Esophagus mucosa (tissue), 1 donor: ENCODE results near the gene TPK1. TPM values are rescaled to one million over a fixed set of nuclear protein-coding genes. Genes with fewer than 3 reads are reported as not detected.

Experiments used
- ATAC-seq: fragments of 200-7000 bp; cut with Tn5 transposase; one replicate; pipeline ENCODE4 v1.9.1; 2020
- total RNA-seq: library from RNA; stranded (reverse); gene quantifications from one replicate; pipeline ENCODE4 v1.2.4, GENCODE V29; 2023
- donor health status: DM: yes; HTN: yes; CAD: no.

The TPK1 gene
- total RNA-seq, result 2.0 TPM

DNA sequence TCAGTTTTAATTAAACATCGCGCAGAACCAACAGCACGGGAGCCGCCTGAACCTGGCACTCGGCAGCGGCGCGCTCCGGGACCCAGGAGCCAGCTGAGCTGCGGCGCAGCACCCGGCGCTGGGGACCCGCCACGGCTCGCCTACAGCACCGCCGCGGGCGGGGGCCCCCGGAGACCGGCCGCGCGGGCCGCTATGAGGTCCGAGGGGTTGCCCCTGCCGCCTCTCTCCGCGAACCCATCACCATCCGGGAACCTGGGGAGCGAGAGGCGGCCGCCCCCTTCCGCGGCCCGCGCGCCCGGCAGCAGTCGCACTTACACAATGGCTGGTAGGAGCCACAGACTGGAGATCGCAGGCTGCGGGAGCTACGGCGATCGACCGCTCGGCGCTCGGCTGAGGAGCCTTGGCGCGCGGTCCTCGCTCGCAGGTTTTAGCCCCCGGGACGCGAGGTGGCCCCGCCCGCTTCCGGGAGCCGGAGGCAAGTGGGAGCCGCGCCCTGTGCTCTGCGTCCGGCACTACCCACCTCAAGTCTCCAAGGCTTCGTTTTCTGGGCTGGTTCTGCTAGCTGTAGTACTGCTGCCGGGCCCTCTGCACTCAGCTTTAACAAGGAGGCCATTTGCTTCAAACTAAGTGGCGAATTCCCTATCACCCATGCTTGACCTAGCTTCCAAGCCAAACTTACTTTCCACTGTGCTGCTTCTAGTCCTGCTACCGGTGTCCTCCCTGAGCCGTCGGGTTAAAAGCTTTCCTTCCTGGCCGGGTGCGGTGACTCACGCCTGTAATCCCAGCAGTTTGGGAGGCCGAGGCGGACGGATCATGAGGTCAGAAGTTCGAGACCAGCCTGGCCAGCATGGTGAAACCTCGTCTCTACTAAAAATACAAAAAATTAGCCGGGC lies at the start of gene TPK1:
TPK1 (minus strand) TSS at position 402 of the 893 bp plus-strand sequence. CDS start 451 bp downstream, outside the sequence.
- peak; percentile 98 for ATAC-seq

DNA sequence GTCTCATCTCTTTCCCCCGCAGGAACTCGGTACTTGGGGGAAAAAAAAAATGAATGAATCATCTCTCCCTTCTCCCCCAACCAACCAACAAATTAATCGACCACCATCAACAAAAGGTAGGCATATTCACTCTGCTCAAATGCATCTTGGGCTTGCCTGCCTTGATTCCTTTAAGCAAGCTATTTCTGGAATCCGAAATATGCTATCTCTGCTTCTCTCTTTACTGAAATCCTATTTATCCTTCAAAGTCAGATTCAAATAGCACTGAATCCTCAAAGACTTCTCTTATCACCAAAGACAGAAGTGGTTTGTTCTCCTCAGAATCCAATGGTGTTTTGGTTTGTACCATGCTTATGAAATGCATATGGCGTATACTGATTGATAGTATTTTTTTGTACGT lies 49.6 kb upstream of the TPK1 start:
- ATAC-seq, result no peak

DNA sequence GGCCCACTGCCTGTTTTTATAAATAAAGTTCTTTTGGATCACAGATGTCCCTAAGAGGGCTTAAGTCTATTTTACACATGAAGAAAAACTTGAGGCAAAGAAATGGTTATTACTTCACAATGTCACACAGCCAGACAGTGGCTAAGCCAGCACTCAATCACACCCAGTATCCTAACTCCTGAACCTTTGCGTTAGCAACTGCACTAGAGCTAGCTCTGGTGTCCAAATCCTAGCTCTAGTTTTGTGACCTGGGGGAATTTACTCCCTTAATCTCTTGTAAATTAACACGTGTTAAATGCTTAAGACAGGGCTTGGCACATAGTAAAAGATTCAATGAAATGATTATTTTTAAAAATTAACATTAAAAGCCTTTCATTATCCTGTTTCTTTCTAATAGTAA lies 49.0 kb upstream of the TPK1 start:
- ATAC-seq, result no peak

DNA sequence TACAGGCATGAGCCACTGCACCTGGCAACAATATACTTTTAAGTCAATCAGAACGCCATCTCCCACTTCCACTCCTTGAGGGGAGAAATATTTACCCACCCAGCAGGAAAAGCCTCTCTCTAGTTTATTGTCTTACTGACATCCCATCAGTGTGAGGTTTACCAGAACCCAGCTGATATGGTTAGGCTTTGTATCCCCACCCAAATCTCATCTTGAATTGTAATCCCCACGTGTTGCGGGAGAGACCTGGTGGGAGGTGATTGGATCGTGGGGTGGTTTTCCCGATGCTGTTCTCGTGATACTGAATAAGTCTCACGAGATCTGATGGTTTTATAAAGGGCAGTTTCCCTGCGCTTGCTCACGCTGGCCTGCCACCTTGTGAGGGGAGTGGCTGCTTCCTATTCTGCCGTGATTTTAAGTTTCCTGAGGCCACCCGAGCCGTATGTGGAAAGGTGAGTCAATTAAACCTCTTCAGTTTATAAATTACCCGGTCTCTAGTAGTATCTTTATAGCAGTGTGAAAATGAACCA lies 37.5 kb upstream of the TPK1 start:
- ATAC-seq, result no peak

DNA sequence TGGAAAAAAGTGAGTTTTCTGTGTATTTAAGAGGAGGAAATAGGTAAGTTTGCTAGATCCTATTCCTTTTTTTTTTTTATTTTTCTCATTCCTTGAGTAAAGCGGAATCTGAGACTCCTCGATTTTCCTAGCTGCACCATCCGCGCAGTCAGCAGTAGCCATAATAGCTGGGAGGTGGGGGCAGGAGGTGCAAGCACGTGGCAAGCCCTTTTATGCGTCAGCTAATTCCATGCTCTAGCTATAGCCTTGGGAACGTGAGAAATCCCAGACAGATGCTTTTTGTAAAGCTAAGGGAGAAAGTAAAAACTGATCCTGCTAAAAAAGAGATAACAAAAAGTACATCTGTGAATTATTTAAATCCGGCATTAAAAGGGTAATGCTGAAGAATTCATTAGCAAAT lies 33.2 kb upstream of the TPK1 start:
- ATAC-seq, result no peak

DNA sequence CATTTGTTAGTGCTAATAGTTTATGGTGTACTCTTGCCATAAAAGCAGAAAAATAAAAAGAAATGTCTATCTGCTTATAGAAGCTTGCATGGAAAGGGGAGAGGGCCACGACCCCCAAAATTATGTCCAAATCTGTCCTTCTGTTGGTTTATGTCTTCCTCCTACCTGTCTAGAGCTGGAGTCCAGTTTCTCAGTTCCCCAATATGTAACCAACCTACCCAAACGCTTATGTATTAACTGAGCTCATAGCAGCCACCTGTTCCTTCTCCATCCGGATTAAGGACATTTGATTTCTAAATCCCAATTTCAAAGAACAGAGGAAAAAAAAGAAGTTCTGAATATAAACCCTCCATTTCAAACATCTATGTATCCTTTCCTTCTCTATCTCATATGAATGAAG lies 30.3 kb upstream of the TPK1 start:
- no peak for ATAC-seq

DNA sequence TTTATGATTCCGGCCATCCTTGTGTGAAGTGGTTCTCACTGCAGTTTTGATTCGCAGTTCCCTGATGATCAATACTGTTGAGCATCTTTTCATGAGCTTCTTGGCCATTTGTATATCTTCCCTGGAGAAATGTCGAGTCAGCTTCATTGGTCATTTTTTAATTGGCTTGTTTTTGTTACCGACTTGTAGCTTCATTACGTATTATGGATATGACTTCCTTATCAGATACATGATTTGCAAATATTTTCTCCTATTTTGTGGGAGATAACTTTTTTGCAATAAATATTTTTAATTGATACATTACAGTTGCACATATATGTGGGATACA lies 27.4 kb upstream of the TPK1 start:
- no peak for ATAC-seq

DNA sequence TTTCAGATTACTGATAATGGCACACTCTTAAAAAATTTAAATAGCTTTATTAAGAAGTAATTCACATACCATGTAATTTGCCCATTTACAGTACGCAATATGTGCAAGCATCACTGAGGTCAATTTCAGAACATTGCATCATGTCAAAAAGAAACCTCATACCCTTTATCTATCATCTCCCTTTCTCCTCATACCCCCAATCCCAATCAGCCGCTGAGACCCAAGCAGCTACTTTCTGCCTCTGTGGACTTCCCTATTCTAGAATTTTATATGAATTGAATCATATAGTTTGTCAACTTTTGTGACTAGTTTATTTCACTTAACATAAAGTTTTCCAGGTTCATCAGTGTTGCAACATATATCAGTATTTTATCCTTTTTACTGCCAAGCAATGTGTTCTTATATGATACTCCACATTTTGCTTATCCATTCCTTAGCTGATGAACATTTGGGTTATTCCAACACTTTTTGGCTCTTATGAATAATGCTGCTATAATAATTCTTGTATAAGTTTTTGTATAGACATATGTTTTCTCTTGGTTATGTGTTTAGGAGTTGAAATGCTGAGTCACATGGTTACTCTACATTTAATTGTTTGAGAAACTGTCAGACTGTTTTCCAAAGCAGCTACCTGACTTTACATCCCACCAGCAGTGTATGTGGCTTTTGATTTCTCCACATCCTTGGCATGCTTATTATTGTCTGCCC lies 26.9 kb upstream of the TPK1 start:
- ATAC-seq, result no peak

DNA sequence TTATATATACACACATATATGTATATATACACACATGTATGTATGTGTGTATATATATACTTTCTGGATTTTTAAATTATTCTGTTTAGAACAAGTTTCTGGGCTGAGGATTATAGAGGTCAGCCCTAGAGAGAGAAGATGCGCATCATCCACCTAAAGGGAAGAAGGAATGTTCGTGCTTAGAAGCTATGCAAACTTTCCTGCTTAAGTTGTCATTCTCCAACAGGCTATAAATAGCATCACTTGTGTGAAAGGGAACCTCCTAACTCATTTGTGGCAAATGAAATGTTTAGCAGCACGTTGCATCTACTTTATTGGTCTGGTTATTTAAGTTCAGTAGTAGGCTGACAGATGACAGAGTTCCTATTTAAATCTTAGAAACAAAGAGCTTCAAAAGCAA lies 23.9 kb upstream of the TPK1 start:
- ATAC-seq, result no peak

DNA sequence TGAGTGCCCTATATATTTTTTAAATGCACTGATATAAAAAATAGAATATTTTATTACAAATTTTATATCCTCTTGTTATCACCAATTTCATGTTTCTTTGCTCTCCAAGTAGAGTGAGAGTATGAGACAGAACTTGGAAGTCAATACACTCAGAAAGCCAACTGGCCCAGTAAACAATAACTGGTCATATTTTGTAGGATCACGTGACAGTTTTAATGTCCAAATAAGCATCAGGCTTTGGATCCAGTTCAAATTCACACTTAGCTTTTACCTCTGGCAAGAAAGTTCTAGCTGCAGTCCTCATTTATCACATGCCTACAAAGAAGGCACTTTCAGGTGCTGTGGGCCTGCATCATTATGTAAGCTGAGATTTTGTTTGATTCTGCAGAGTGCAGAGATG lies 21.6 kb upstream of the TPK1 start:
- ATAC-seq, result no peak

DNA sequence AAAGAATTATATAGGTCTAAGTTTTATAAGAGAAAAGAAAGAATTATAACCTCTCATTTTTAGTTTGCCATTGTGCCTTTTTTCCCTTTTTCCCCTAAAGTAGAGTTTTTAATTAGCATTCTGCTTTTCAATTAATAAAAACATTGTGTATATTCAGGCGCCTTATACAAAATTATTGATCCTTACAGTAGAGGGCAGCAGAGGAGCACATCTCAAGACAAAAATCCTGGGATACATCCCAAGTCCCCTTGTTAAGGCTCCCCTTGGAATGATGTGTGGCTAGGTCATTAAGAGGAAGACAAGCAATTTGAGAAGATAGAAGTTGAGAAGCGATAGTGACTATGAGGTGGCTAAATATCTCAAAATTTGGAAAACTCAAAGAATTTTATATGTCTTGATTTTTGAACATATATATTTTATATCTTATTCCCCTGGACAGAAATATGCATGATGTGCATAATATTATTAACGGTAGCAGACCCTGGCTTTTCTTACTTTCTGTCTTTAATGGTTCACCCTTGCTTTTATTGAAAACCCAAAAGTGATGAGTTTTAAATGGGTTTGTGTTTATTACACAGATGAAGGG lies 19.1 kb upstream of the TPK1 start:
- ATAC-seq, result no peak

DNA sequence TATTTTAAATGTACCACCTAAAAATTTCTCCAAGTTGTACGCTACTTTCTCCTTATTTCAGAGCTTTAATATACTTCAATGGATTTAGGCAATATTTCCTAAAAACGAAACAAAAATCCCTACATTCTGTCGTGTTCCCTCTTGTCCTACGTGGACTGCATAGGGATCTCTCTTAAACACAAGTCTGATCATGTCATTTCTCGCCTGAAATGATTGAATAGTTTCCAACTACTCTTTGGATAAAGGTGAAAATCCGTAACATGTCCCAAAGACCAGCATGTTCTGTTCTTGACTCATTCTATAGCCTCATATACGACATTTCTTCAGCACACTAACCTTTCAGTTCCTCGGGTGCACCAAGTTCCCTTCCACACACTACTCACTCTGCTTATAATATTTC lies 17.7 kb upstream of the TPK1 start:
- ATAC-seq, result no peak

DNA sequence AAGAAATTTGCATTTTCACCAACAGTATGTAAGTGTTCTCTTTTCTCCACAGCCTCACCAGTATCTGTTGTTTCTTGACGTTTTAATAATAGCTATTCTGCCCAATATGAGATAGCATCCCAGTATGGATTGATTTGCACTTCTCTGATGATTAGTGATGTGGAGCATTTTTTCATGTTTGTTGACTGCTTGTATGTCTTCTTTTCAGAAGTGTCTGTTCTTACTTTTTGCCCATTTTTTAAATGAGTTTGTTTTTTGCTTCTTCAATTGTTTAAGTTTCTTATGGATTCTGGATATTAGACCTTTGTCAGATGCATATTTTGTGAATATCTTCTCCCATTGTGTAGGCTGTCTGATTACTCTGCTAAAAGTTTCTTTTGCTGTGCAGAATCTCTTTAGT lies 12.2 kb upstream of the TPK1 start:
- ATAC-seq, result no peak

DNA sequence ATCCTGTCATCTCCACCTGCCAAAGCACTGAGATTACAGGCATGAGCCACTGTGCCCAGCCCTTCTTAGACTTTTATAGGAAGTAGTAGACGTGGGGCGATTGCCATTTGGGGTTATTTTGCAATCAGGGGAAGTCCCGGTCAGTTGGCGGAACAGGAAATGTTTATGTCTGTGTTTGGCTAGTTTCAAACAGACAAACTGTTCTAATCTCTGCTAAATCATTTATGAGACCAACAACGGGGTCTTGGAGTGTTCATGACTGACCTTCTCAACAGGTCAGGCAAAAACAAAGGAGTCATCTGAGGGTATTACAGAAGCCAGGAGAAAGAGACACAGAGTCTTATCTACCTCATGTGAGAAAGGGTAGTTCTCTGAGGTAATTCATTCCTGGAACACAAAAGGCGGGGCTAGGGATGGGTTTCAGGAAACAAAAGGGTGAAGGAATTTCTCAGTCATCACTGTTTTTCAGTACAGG lies 6.6 kb upstream of the TPK1 start:
- ATAC-seq, result peak; percentile 96

DNA sequence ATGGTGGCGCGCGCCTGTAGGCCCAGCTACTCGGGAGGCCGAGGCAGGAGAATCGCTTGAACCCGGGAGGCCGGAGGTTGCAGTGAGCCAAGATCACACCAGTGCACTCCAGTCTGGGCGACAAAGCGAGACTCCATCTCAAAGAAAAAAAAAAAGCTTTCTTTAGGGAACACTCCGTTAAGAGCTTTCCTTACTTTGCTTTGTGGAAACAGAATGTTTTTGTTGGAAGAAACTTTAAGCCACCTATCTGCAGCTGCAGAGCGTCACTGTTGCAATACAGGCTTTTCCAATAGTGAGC lies 641 bp upstream of the TPK1 start:
- no peak for ATAC-seq

DNA sequence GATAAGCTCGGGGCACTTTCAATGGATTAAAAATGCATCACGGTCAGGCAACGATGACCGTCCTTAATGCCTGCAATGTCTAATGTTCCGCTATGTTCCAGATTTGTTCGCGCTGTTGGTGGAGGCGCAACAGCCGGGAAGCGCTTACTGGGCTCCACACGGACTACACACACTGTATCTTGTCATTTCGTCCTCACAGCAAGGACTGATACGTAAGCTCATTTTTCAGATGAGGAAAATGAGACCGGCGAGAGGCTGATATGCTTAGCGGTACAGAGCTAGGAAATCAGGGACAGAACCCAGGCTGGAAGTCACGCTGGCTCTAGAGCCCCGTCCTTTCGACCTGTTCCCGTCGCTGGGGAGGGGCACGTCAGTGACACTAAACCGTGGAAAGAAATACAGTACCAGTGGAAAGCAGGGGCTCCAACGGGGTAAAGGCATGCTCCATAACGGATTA lies 670 bp downstream of the TPK1 start:
- peak; percentile 26 for ATAC-seq

DNA sequence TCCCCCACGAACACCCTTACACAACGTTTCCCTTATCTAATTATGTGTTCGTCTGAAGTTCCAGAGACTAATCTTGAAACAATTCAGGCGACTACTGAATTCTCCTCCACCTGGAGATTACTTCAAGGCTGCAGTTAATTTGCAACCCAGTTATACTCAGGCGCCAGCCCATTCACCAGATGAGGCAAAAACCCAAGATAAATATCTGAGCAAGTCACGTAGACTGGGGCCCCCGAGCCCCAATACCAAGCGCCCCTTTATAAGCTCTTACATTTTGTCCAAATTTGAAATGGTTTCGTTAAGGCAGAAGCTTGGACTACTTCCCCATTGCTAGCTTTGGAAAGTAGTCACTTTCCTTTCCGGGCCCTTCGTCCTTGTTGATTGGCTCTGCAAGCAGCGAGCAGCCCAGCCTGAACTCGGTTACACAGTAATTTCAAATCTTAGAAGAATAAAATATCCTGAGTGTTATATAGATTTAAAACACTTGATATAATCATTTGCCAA lies 1.2 kb downstream of the TPK1 start:
- ATAC-seq, result no peak

DNA sequence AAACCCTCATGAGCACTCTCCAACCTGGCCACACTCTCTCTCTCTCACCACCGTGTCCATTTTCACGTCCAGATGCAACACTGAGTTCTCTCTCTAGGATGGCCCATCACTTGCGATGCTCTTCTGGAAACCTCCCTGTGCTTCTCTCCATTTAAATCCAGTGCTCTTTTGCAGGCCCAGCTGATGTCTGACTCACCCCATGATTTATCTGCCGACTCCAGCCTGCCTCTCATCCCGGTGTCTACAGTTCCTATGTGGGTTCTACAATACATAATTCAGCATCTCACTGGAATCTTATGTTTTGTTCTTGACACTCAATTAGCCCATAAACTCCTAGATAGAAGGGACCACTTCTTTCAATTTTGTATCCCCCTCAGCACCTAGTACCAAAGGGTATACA lies 5.0 kb downstream of the TPK1 start:
- ATAC-seq, result no peak

DNA sequence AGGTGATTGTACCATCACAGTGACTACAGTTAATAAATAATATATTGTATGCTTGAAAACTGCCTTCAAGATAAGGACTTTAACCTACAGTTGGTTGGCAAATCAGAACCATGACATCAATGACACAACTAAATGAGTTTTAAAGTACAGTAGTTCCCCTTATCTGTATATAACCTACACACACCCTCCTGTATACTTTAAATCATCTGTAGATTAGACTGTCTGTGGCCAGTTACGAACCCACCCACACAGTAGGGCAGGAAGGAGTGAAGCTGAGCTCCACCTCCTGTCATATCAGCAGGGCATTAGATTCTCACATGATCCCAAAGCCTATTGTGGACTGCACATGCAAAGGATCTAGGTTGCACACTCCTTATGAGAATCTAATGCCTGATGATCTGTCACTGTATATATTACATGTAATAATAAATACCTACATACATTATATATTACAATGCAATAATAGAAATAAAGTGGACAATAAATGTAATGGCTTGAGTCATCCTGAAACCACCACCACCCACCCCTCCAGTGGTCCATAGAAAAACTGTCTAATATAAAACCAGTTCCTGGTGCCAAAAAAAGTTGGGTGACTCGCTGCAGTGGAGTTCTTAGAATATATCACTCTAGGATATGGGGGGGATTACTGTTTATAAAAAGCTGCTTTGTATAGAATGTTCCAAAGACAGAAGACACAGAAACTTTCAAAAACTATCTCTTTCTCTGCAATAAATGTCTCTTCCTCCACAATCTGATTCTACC lies 5.6 kb downstream of the TPK1 start:
- ATAC-seq, result no peak

DNA sequence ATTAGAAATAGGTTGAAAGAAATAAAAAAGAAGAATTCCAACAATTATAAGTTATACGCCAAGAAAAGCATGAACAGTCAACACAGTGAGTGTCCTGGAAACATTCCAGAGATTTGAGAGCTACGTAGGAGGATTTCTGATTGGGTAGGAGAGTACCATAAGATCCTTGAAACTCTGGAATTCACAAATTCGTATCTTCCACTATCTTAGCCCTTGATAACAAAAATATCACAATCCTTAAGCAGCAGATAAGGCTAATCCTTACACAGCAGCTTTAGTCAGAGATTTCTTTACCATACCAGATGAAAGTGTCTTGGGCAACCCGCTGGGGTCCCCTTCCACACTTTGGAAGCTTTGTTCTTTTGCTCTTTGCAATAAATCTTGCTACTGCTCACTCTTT lies 8.2 kb downstream of the TPK1 start:
- ATAC-seq, result no peak

DNA sequence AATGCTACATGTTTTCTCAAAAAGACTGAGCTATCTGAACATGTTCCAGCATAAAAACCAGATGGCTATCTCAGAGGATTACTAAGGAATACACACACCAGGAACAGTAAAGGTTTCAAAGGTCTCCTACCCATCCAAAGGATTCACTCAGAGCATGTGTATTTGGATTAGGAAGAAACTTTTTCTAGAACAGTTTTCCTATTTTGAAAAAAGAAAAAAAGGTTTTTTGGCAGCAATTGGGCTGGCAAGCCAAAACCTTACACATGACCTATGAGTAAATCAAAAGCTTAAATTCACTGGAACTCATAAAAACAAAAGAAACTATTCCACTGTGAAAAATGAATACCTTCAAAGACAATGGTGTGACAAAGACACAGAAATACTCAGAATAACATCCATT lies 9.6 kb downstream of the TPK1 start:
- ATAC-seq, result no peak

DNA sequence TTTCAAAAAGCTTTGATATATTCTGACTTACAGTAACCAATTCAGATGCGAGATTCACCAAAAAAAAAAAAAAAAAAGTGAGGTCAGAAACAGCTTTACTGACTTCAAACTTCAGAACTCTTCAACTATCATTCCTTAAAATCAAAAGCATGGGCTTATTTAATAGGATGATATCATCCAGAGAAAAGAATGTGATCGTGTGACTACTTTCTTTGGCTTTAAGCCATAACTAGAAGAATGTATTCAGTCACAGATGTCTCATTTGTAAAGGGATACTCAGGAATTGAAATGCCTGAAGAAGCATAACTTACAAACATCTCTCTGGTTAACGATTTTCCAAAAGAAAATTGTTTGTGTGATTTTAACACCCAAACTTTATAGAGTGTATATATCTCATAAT lies 11.5 kb downstream of the TPK1 start:
- peak; percentile 36 for ATAC-seq

DNA sequence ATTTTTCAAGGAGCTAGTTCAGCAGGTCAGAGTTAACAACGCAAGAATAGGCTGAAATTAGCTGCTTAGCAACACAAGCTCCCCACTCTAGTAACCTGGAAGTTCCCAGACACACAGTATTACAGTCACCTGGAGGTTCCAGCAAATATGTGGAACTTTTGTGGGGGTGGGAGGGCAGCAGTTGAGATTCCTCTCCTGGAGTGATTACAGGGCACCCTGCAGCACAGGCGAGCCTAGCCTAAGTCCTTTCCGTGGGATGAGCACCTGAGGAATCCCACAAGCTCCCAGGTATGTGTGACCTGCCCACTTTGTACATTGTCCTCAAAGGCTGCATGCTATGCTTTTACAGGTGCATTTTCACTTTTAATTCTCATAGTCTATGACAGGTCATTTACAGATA lies 13.6 kb downstream of the TPK1 start:
- no peak for ATAC-seq
